IPS-18c (cell line): ENCODE data around the gene NRXN2.

Experiments used
- H3K4me3 ChIP-seq: 2 replicates; pipeline ENCODE4 v1.7.0; 2013; ENCODE audit warnings: low read depth, mild to moderate bottlenecking, low read length, moderate library complexity; ENCODE audit not compliant: insufficient read depth
- H3K9me3 ChIP-seq: one replicate; pipeline ENCODE4 v1.6.1; 2013; ENCODE audit warnings: mild to moderate bottlenecking, low read length, moderate library complexity; ENCODE audit not compliant: control insufficient read depth, insufficient read depth

Gene NRXN2

GRCh38 chr11:64620381-64620971 lies 102.5 kb downstream of the NRXN2 start:
- Histone ChIP-seq H3K9me3 (no peaks in the 10 kb centered on the region), H3K4me3 (no peak overlapping the region)

- Histone ChIP-seq H3K9me3 (no peaks in the 10 kb centered on the region), H3K4me3 (no peak overlapping the region)
Measured at GRCh38 chr11:64619811-64620380, 103.1 kb downstream of the NRXN2 start.

GRCh38 chr11:64619196-64619595 lies 103.8 kb downstream of the NRXN2 start:
- no peak overlapping the region for H3K4me3 ChIP-seq
- H3K9me3 ChIP-seq: no peaks in the 10 kb centered on the region

- H3K4me3 ChIP-seq: no peak overlapping the region
- no peaks in the 10 kb centered on the region for H3K9me3 ChIP-seq
Measured at GRCh38 chr11:64616817-64617216, 106.2 kb downstream of the NRXN2 start.

GRCh38 chr11:64614917-64615316 lies 108.1 kb downstream of the NRXN2 start:
- H3K4me3 ChIP-seq: no peak overlapping the region
- H3K9me3 ChIP-seq: no peaks in the 10 kb centered on the region

- Histone ChIP-seq H3K4me3 (no peak overlapping the region), H3K9me3 (no peaks in the 10 kb centered on the region)
Measured at GRCh38 chr11:64613648-64614047, 109.3 kb downstream of the NRXN2 start.

- no peaks in the 10 kb centered on the region for H3K9me3 ChIP-seq
- no peak overlapping the region for H3K4me3 ChIP-seq
Measured at GRCh38 chr11:64611869-64612646, 110.9 kb downstream of the NRXN2 start.

- no peak overlapping the region for H3K4me3 ChIP-seq
- H3K9me3 ChIP-seq: no peaks in the 10 kb centered on the region
Measured at GRCh38 chr11:64611176-64611575, 111.8 kb downstream of the NRXN2 start.

- Histone ChIP-seq H3K4me3 (no peak overlapping the region), H3K9me3 (no peaks in the 10 kb centered on the region)
Measured at GRCh38 chr11:64610596-64610995, 112.4 kb downstream of the NRXN2 start.

GRCh38 chr11:64609436-64610047 lies 113.5 kb downstream of the NRXN2 start:
- no peak overlapping the region for H3K4me3 ChIP-seq
- H3K9me3 ChIP-seq: no peaks in the 10 kb centered on the region

GRCh38 chr11:64608636-64609035 lies 114.4 kb downstream of the NRXN2 start:
- Histone ChIP-seq H3K4me3 (no peak overlapping the region), H3K9me3 (no peaks in the 10 kb centered on the region)

GRCh38 chr11:64608046-64608445 lies 115.0 kb downstream of the NRXN2 start:
- H3K4me3 ChIP-seq: no peak overlapping the region
- H3K9me3 ChIP-seq: no peaks in the 10 kb centered on the region

GRCh38 chr11:64607381-64607985 lies 115.5 kb downstream of the NRXN2 start:
- Histone ChIP-seq H3K4me3 (no peak overlapping the region), H3K9me3 (no peaks in the 10 kb centered on the region)

- Histone ChIP-seq H3K4me3 (no peak overlapping the region), H3K9me3 (no peaks in the 10 kb centered on the region)
Measured at GRCh38 chr11:64606796-64607380, 116.1 kb downstream of the NRXN2 start.

- Histone ChIP-seq H3K9me3 (no peaks in the 10 kb centered on the region), H3K4me3 (no peak overlapping the region)
Measured at GRCh38 chr11:64605656-64606585, 117.1 kb downstream of the NRXN2 start.

GRCh38 chr11:64605244-64605560 lies 117.8 kb downstream of the NRXN2 start:
- Histone ChIP-seq H3K9me3 (no peaks in the 10 kb centered on the region), H3K4me3 (no peak overlapping the region)
